ENCODE results near the gene DMPK.

The DMPK gene

GRCh38 chr19:45772912-45773311, 9.4 kb downstream of the DMPK start:
- DNase-seq (ENCODE audit: insufficient read length) (no peak), FAIRE-seq (no peak)
- TF ChIP-seq POLR2AphosphoS5 (IDR thresholded peaks at IDR 0.05; ENCODE audit: low read depth, low read length) (no peak; the same call in 1 of the 2 replicates), TAF1 (IDR thresholded peaks at IDR 0.05; ENCODE audit: borderline replicate concordance, low read depth, low read length) (no peak), POLR2A (IDR thresholded peaks at IDR 0.05; ENCODE audit: low read depth, low read length) (no peak)

DNA sequence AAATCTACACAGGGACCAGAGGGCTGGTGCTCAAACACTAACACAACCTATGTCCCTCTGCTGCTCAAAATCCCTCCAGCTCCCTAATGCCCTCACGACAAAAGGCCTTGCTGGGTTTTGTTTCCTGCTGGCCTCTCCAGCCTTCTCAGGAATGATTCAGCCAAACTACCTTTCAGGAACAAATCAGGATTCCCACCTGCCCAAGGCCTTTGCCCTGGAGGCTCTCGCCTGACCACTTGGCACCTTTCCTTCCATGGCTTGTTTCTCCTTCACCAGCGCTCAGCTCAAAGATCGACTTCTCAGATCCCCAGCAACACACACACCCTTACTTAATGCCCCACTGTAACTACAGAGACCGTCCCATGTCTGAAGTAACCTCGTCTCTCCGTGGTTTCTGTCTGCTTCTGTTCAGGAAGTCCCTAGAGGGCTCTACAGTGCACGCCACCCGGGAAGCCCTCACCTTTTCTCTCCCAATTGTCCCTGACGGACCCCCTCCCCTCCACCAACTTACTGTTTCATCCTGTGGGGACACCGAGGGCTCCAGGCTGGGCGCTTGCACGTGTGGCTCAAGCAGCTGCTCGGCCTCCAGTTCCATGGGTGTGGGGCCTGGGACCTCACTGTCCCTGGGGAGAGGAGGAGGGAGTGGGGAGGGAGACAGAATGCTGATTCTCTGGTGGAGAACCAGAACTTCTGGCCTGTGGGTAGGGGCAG, 10.0 kb downstream of the DMPK start:
- DNase-seq (ENCODE audit: insufficient read length) (no peak), FAIRE-seq (no peak)
- no peak for TF ChIP-seq TAF1 (IDR thresholded peaks at IDR 0.05; ENCODE audit: borderline replicate concordance, low read depth, low read length)
- no peak for TF ChIP-seq POLR2A (IDR thresholded peaks at IDR 0.05; ENCODE audit: low read depth, low read length)
- TF ChIP-seq POLR2AphosphoS5 (IDR thresholded peaks at IDR 0.05; ENCODE audit: low read depth, low read length) = no peak

DNA sequence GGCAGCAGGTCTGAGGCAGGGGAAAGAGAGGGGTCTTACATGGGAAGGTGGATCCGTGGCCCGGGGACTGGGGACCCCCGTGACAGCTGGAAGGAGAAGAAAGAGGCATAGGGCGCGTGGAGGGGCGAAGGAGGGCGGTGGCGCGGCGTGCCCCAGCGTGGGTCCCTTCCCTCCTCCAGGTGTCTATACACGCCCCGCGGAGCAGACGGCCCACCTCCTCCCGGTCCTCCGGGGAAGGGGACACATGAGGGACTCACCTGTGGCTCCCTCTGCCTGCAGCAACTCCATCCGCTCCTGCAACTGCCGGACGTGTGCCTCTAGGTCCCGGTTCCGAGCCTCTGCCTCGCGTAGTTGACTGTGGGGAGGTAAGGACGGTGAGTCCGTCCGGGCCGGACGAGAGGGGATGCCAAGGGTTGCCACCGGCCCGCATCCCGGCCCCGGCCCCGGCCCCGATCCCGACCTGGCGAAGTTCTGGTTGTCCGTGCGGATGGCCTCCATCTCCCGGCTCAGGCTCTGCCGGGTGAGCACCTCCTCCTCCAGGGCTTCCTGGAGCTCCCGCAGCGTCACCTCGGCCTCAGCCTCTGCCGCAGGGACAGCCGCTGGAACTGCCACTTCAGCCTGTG, 10.9 kb downstream of the DMPK start:
- TF ChIP-seq POLR2A (IDR thresholded peaks at IDR 0.05; ENCODE audit: low read depth, low read length) = no peak
- no peak for TF ChIP-seq TAF1 (IDR thresholded peaks at IDR 0.05; ENCODE audit: borderline replicate concordance, low read depth, low read length)
- TF ChIP-seq POLR2AphosphoS5 (IDR thresholded peaks at IDR 0.05; ENCODE audit: low read depth, low read length) = no peak
- DNase-seq (ENCODE audit: insufficient read length) (no peak), FAIRE-seq (no peak)

- DNase-seq (ENCODE audit: insufficient read length) (peak; percentile 95), FAIRE-seq (peak; percentile 99)
- TF ChIP-seq POLR2AphosphoS5 (IDR thresholded peaks at IDR 0.05; ENCODE audit: low read depth, low read length) = no peak; the same call in 1 of the 2 replicates
- no peak for TF ChIP-seq POLR2A (IDR thresholded peaks at IDR 0.05; ENCODE audit: low read depth, low read length)
- no peak for TF ChIP-seq TAF1 (IDR thresholded peaks at IDR 0.05; ENCODE audit: borderline replicate concordance, low read depth, low read length)
These were observed 11.8 kb downstream of the DMPK start for GRCh38 chr19:45770192-45771101.

- DNase-seq (ENCODE audit: insufficient read length) (no peak), FAIRE-seq (peak; percentile 38)
- no peak for TF ChIP-seq POLR2A (IDR thresholded peaks at IDR 0.05; ENCODE audit: low read depth, low read length)
- TF ChIP-seq POLR2AphosphoS5 (IDR thresholded peaks at IDR 0.05; ENCODE audit: low read depth, low read length) = no peak
- TF ChIP-seq TAF1 (IDR thresholded peaks at IDR 0.05; ENCODE audit: borderline replicate concordance, low read depth, low read length) = no peak
These were observed 12.5 kb downstream of the DMPK start for GRCh38 chr19:45769821-45770191.

- TF ChIP-seq POLR2AphosphoS5 (IDR thresholded peaks at IDR 0.05; ENCODE audit: low read depth, low read length) (no peak; the same call in 1 of the 2 replicates), TAF1 (IDR thresholded peaks at IDR 0.05; ENCODE audit: borderline replicate concordance, low read depth, low read length) (no peak), POLR2A (IDR thresholded peaks at IDR 0.05; ENCODE audit: low read depth, low read length) (no peak)
- peak; percentile 100 for FAIRE-seq
- DNase-seq (ENCODE audit: insufficient read length) = peak; percentile 98
These were observed 13.1 kb downstream of the DMPK start, which contains the start of gene SIX5 for GRCh38 chr19:45768984-45769782. Gene SIX5 (minus strand): TSS chr19:45769252. CDS start chr19:45768844, 408 bp downstream.

DNA sequence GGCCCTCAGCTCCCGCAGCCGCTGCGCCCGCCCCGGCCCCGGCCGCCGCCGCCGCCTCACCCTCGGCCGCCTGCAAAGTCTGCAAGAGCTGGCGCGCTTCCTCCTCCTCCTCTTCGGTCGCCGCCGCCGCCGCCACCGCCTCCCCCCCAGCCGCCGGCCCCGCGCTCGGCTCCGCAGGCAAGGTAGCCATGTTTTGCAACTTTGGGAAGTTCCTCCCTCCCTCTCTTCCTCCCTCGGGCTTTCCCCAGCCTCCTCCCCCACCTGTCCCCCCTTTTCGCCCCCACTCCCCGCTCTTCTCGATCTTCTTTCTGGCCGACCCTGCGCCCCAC, 13.7 kb downstream of the DMPK start:
- DNase-seq (ENCODE audit: insufficient read length) (no peak), FAIRE-seq (peak; percentile 50)
- TF ChIP-seq POLR2AphosphoS5 (IDR thresholded peaks at IDR 0.05; ENCODE audit: low read depth, low read length) (no peak), TAF1 (IDR thresholded peaks at IDR 0.05; ENCODE audit: borderline replicate concordance, low read depth, low read length) (no peak), POLR2A (IDR thresholded peaks at IDR 0.05; ENCODE audit: low read depth, low read length) (0 out of 2 replicates have a peak, but pooled peaks have one; percentile 4)

DNA sequence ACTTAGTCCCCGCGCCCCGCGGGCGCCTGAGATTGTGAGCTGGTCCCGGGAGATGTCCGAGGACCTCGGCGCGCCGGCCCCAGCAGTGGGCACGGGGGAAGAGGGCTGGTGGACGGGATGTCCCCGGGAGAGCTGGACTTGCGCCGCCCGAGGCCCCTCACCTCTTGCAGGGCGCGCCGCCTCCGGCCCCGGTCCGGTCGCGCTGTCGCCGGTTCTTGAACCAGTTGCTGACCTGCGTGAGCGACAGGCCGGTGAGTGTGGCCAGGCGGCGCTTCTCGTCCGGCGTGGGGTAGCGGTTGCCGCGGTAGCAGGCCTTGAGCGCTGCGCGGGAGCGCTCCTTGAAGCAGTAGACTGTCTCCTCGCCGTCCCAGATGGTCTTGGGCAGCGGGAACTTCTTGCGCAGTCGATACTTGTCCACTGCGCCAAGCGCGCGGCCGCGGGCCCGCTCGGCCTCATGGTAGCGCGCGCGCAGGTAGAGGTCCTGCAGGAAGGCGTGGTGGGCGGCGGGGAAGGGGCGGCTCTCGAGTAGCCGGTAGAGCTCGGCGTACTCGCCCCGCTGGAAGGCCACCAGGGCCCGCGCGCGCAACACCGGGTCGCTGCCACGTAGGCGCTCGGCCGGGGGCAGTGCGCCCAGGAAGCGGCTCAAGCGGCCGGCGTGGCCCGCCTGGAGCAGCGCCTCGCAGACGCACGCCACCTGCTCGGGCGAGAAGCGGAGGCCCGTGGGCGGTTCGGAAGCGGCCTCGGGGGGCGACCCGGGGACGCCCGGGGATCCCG, 14.2 kb downstream of the DMPK start:
- TF ChIP-seq POLR2A (IDR thresholded peaks at IDR 0.05; ENCODE audit: low read depth, low read length) (peak; percentile 36; the same call in 1 of the 2 replicates), TAF1 (IDR thresholded peaks at IDR 0.05; ENCODE audit: borderline replicate concordance, low read depth, low read length) (no peak)
- FAIRE-seq = peak; percentile 86
- peak; percentile 64 for DNase-seq (ENCODE audit: insufficient read length)

- no peak for DNase-seq (ENCODE audit: insufficient read length)
- FAIRE-seq = no peak
- no peak for TF ChIP-seq TAF1 (IDR thresholded peaks at IDR 0.05; ENCODE audit: borderline replicate concordance, low read depth, low read length)
These were observed 14.8 kb downstream of the DMPK start for GRCh38 chr19:45767410-45767880.

DNA sequence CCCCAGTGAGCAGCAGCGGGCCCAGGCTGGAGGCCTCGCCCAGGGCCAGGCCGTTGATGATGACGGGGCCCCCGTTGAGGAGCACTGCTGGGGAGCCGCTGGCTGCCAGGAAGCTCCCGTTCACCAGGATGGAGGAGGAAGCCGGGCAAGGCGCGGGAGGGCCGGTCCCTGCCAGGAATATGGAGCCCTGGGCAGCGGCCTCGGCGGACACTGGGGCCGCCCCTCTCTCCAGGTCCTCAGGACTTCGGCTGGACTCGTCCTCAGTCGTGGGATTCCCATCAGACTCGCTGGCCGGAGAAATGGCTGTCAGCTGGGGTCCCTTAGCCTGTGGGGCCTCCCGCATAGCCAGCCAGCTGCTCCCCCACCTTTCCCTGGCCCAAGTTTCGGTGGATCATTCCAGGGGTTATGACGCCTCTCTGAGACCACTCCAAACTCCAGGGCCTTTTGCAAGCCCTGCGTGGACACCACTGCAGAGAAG, 15.4 kb downstream of the DMPK start:
- no peak for TF ChIP-seq POLR2A (IDR thresholded peaks at IDR 0.05; ENCODE audit: low read depth, low read length)
- no peak for TF ChIP-seq TAF1 (IDR thresholded peaks at IDR 0.05; ENCODE audit: borderline replicate concordance, low read depth, low read length)
- no peak for TF ChIP-seq POLR2AphosphoS5 (IDR thresholded peaks at IDR 0.05; ENCODE audit: low read depth, low read length)
- FAIRE-seq (no peak), DNase-seq (ENCODE audit: insufficient read length) (no peak)
